ENCODE measurements around the gene RPS6KA5.
A peak's percentile ranks its signal among the peaks of the same experiment; 100 is the strongest.
"Not testable (repeated sequence)": the region's sequence is repeated elsewhere in the genome, so short reads cannot be mapped to it uniquely, and the experiment has no call there.

Gene RPS6KA5

GRCh38 chr14:91060351-91061055, at the start of gene RPS6KA5:
RPS6KA5 (minus strand) TSS chr14:91060641; CDS start chr14:91060434, 207 bp downstream.
- DNase-seq (ENCODE audit: low read depth), result peak; percentile 99

- DNase-seq (ENCODE audit: low read depth), result no peak
Observed at GRCh38 chr14:91108941-91109611, 48.6 kb upstream of the RPS6KA5 start.

GRCh38 chr14:91103116-91103515, 42.7 kb upstream of the RPS6KA5 start:
- no peak for DNase-seq (ENCODE audit: low read depth)

DNA sequence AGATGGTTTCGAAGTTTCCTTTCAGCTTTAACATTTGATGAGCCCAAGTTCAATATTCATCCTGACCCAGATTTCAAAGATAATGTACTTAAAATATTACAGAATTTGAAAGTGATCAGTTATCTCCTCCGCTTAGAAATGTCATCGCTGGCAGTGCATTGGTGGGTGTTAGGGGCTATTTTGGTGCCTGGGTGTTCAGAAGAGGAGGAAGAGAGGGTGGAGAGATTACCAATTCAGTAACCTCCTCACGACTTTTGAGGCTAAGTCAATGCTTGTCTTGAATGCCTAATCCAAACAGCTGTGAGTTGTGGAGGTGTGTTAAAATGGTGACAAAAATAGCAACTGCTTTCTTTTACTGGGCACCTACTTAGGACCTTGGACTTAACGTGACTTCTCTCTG, 39.7 kb upstream of the RPS6KA5 start:
- DNase-seq (ENCODE audit: low read depth), result no peak

GRCh38 chr14:91098591-91098990, 38.1 kb upstream of the RPS6KA5 start:
- DNase-seq (ENCODE audit: low read depth), result no peak

- DNase-seq (ENCODE audit: low read depth), result not testable (repeated sequence)
Observed at GRCh38 chr14:91097657-91098056, 37.2 kb upstream of the RPS6KA5 start.

- DNase-seq (ENCODE audit: low read depth), result no peak
Observed at GRCh38 chr14:91095178-91095577, 34.7 kb upstream of the RPS6KA5 start.

DNA sequence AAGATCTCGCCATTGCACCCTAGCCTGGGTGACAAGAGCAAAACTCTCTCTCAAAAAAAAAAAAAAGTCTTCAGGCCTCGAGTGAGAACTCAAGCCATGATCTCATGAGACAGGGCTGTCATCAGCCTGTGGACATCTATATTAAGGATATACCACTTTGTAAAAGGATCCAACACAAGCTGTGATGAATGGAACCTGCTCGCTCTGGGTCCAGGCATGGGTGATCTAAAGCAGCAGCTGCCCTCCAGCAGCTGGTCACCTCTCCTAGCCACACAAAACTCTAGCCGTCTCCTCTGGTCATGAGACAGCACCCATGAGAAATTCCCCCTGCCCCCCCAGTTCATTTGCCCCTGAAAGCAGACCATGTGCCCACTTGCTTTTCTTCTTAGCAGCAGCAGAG, 34.3 kb upstream of the RPS6KA5 start:
- DNase-seq (ENCODE audit: low read depth), result no peak

DNA sequence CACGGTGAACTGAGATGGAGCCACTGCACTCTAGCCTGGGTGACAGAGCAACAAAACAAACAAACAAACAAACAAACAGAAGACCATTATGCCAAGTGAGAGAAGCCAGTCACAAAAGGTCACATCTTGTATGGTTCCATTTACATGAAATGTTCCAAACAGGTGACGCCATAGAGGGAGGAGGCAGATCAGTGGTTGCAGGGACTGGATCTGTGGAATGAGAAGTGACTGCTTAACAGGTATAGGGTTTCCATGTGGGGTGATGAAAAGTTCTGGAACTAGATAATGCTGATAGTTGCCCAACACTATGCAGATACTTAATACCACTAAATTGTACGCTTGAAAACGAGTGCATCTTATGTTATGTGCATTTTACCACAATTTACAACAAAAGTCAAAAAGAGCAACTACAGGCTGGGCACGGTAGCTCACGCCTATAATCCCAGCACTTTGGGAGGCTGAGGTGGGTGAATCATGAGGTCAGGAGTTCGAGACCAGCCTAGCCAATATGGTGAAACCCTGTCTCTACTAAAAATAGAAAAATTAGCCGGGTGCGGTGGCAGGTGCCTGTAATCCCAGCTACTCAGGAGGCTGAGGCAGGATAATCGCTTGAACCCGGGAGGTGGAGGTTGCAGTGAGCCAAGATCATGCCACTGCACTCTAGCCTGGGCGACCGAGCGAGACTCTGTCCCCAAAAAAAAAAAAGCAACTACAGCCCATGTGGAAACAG, 33.5 kb upstream of the RPS6KA5 start:
- DNase-seq (ENCODE audit: low read depth), result not testable (repeated sequence)

- no peak for DNase-seq (ENCODE audit: low read depth)
Observed at GRCh38 chr14:91092073-91092472, 31.6 kb upstream of the RPS6KA5 start.

GRCh38 chr14:91090743-91091142, 30.3 kb upstream of the RPS6KA5 start:
- DNase-seq (ENCODE audit: low read depth), result no peak

DNA sequence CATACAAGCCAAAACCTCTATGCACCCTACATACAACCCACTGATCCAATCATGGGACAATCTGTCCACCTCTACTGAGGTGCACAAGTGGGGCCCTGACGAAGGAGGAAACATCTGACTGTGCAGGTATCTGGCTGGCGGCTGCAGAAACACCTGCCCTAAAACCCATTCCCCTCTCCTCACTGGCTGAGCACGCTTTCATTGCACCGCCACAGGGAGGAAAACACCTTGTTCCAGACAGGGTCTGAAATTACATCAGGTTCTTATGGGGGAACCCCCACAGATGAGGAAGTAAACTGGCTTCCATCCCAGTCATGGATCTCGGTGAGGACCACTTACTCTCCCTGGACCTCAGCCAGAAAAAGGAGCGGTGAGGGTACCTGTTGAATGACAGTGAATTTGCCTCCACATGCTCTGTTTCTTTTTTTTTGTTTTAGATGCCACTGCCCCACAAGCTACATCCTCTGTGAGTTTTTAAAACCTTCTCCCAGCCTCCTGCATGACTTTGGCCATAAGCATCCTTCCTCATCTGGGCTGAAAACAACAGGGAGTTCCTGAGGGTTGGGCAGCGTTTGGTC, 29.6 kb upstream of the RPS6KA5 start:
- DNase-seq (ENCODE audit: low read depth), result no peak

DNA sequence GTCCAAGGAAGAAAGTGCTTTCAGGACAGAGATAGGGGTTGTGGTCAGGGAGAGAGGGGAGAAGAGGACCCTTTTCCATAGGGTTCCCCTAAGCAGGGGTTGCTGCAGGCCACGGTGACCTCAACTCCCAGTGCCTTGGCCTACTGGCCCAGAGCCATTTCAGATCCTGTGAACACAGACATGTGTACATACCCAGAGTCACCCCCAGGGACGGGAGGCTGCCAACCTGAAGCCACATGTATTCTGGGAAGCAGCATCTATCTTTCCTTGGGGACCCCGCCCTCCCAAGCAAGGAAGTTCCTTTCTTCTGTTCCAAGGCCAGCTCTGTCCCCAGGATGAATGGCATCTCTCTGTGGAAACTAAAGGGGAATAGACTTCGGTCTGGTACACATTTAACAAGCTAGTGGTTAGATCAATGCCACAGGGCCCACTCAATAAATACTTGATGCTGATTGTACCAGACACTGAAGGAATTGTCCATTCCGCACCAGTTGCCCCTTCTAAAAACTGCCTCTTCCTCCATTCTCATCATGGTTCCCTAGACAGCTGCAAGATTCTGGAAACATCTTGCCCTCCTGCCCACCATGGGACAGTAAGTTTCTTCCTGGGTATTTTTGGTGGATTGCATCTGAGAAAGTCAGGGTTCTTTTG, 28.3 kb upstream of the RPS6KA5 start:
- no peak for DNase-seq (ENCODE audit: low read depth)

DNA sequence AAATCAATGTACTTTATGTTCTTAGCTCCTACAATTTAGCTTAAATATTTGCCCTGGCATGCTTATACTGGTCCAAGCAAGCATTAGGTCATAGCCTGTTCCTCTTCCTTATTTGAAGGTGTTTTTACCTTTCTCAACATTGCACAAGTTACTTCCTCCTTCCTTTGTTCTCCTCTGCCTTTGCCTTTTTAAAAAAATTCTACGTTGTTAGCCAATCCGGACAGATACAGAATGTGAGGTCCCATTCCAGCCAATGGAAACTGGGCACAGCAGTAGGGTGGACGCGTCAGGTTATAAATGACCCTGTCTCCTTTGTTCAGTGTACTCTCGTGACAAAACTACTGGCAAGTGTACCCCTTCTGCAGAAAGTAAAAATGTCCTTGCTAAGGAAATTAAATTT, 27.0 kb upstream of the RPS6KA5 start:
- not testable (repeated sequence) for DNase-seq (ENCODE audit: low read depth)

DNA sequence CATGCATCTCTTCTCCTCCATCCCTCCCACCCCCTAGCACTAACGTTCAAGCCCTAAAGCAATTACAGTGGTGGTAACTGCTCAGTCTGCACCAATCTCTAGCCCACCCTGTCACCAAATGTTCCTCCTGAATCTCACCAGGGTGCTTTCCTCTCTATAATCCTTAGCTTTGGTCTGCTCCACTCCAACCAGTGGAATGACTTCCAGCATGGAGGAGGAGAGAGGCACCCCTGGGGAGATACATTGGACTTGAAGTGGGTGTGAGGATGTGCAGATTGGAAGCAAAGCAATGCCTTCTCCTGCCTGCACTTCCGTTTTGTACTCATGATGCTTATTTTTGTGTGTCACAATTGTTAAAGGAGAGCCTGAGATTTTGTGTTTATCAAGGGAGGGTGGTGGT, 24.1 kb upstream of the RPS6KA5 start:
- no peak for DNase-seq (ENCODE audit: low read depth)

DNA sequence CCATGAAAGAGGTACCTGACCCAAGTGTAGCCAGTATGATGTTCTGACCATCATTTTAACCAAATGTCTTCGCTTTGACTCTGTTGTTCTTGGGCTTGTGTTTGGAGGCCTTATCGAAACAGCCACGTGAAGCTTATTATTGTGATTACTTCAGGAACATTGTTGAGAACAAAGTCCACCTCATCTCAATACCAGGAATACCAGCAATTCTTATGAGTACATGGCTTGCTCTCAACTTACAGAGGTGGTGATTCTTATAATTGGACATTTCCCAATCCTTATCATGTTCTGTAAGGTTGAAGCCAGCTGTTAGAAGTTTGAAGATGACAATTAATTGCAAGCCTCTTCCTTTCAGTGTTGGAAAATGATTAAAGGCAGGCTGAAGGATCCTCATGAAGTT, 21.8 kb upstream of the RPS6KA5 start:
- DNase-seq (ENCODE audit: low read depth), result no peak

- no peak for DNase-seq (ENCODE audit: low read depth)
Observed at GRCh38 chr14:91080071-91080470, 19.6 kb upstream of the RPS6KA5 start.

- no peak for DNase-seq (ENCODE audit: low read depth)
Observed at GRCh38 chr14:91078095-91078737, 17.8 kb upstream of the RPS6KA5 start.

DNA sequence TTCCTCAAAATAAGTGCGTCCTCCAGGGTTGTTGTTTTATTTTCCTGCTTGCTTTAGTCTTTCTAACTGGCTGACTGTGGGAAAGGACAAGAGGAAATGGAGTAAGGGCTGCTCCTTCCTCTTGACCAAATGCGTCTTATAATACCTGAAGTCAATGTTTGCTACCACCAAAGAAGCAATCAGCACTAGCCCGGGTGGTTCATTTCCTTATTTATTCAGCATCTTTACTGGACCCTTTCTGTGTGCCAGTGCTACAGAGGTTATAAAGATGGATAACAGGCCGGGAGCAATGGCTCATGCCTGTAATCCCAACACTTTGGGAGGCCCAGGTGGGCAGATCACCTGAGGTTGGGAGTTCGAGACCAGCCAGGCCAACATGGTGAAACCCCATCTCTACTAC, 15.1 kb upstream of the RPS6KA5 start:
- DNase-seq (ENCODE audit: low read depth), result no peak

- no peak for DNase-seq (ENCODE audit: low read depth)
Observed at GRCh38 chr14:91070572-91070971, 10.1 kb upstream of the RPS6KA5 start.

DNA sequence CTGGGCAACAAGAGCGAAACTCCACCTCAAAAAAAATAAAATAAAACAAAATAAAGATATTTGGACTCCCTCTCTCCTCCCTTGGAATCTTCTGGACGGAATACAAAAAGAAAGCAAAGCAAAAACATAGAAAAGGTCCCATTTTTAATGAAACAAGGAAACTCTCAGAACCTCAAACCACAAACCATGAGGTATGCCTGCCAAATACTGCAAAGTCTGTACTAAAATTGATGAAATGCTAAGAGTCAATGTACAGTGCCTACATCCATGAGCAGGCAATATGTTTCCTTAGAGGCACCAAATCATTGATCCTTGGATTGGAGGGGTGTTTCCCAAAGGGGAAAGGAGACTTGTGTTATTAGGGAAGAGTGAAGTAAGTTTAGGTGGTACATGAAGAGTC, 8.2 kb upstream of the RPS6KA5 start:
- DNase-seq (ENCODE audit: low read depth), result no peak

GRCh38 chr14:91067186-91067585, 6.7 kb upstream of the RPS6KA5 start:
- no peak for DNase-seq (ENCODE audit: low read depth)
